Natural killer cell (primary cell): ENCODE results near the gene CREBBP. TPM values are rescaled to one million over a fixed set of nuclear protein-coding genes. Genes with fewer than 3 reads are reported as not detected.
A peak's percentile ranks its signal among the peaks of the same experiment; 100 is the strongest.

Experiments used
- ATAC-seq, 3 donors: fragments of 150-1000 bp in 2 of 3; fragments of 200-7000 bp in 1 of 3; cut with Tn5 transposase; 1 replicate in 1 of 3; 2 replicates in 2 of 3; pipeline ENCODE4 v1.10.0; 2021; ENCODE audit warnings: mild to moderate bottlenecking in 2 of 3, moderate library complexity in 2 of 3
- DNase-seq, 2 donors: peaks; one replicate each; pipeline versions ENCODE4 v3.0.0 to v3.0.0-alpha.2; 2013 to 2021; ENCODE audit warnings: mixed read lengths in 1 of 2
- H3K27ac ChIP-seq: one replicate; pipeline ENCODE4 v1.5.1; 2013; ENCODE audit warnings: mild to moderate bottlenecking, low read length
- H3K27me3 ChIP-seq: one replicate; pipeline ENCODE4 v1.6.1; 2013; ENCODE audit warnings: low read length; ENCODE audit not compliant: control insufficient read depth, insufficient read depth
- H3K36me3 ChIP-seq: one replicate; pipeline ENCODE4 v1.6.1; 2013; ENCODE audit warnings: low read length; ENCODE audit not compliant: control insufficient read depth, insufficient read depth
- H3K4me1 ChIP-seq: one replicate; pipeline ENCODE4 v1.6.1; 2013; ENCODE audit warnings: low read length; ENCODE audit not compliant: control insufficient read depth, insufficient read depth
- H3K4me3 ChIP-seq: one replicate; pipeline ENCODE4 v1.5.1; 2013; ENCODE audit warnings: low read length
- H3K9me3 ChIP-seq: one replicate; pipeline ENCODE4 v1.6.1; 2013; ENCODE audit warnings: low read length; ENCODE audit not compliant: control insufficient read depth, insufficient read depth
- H3K27ac Mint-ChIP-seq, 2 donors: one replicate each; pipeline ENCODE4 v1.8.0; 2022; ENCODE audit warnings: mild to moderate bottlenecking in 2 of 2, mixed read lengths in 2 of 2, moderate library complexity in 1 of 2
- H3K27me3 Mint-ChIP-seq, 2 donors: one replicate each; pipeline ENCODE4 v1.8.0; 2022; ENCODE audit warnings: low read depth in 2 of 2, mixed read lengths in 2 of 2
- H3K36me3 Mint-ChIP-seq: one replicate; pipeline ENCODE4 v1.8.0; 2022; ENCODE audit warnings: mixed read lengths
- H3K4me1 Mint-ChIP-seq, 2 donors: one replicate each; pipeline ENCODE4 v1.8.0; 2022; ENCODE audit warnings: mixed read lengths in 2 of 2
- H3K4me3 Mint-ChIP-seq: one replicate; pipeline ENCODE4 v1.8.0; 2022; ENCODE audit warnings: mild to moderate bottlenecking, moderate library complexity, mixed read lengths
- H3K9me3 Mint-ChIP-seq, 2 donors: one replicate each; pipeline ENCODE4 v1.8.0; 2022; ENCODE audit warnings: mixed read lengths in 2 of 2
- WGBS: methylation state at CpG from one replicate; pipeline ENCODE4 v1.1.7; 2013; ENCODE audit warnings: missing lambda C conversion rate; ENCODE audit not compliant: insufficient coverage; 5-methylcytosine and 5-hydroxymethylcytosine counted together
- intact Hi-C: fragments of 100-400 bp; cut with micrococcal nuclease; formaldehyde crosslinking; loops from one replicate; pipeline ENCODE4 v1.14.2; 2022
- total RNA-seq, 4 donors: library from RNA; stranded (reverse); fragments of 120-200 nt in 1 of 4; gene quantifications; one replicate each; pipeline versions ENCODE4 v1.2.3 to v1.2.4, GENCODE V29; 2013 to 2022
- TF ChIP-seq, protein P1 (sequence below): fragments of 200-600 bp; IDR thresholded peaks from one replicate; pipeline ENCODE4 v1.8.0; 2022; ENCODE audit warnings: antibody characterized with exemption

The CREBBP gene
- total RNA-seq, 3 donors from 2014 or later (not counting 1 experiment from before 2014, with no cell fraction given) = 197 to 234 (median 224) TPM

DNA sequence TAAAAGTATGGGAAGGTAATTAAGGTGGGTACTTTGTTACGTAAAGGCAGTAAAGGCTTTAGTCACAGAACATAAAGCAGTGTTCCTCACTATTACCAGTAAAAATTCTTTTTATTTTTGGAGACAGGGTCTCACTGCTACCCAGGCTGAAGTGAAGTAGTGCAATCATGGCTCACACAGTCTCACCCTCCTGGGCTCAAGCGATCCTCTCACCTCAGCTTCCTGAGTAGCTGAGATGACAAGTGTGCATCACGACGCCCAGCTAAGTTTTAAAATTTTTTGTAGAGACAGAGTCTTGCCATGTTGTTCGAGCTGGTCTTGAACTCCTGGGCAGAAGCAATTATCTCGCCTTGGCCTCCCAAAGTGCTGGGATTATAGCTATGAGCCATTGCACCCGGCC is 80.5 kb downstream of the CREBBP start:
- H3K27me3 ChIP-seq = no peaks in the 10 kb centered on the region
- H3K36me3 Mint-ChIP-seq = no peaks in the 10 kb centered on the region
- no peaks in the 10 kb centered on the region for H3K36me3 ChIP-seq
- H3K4me1 Mint-ChIP-seq = peaks cover 81 to 87% of the 10 kb centered on the region in 2 donors
- no peaks in the 10 kb centered on the region for H3K9me3 ChIP-seq
- TF ChIP-seq, protein P1, sequence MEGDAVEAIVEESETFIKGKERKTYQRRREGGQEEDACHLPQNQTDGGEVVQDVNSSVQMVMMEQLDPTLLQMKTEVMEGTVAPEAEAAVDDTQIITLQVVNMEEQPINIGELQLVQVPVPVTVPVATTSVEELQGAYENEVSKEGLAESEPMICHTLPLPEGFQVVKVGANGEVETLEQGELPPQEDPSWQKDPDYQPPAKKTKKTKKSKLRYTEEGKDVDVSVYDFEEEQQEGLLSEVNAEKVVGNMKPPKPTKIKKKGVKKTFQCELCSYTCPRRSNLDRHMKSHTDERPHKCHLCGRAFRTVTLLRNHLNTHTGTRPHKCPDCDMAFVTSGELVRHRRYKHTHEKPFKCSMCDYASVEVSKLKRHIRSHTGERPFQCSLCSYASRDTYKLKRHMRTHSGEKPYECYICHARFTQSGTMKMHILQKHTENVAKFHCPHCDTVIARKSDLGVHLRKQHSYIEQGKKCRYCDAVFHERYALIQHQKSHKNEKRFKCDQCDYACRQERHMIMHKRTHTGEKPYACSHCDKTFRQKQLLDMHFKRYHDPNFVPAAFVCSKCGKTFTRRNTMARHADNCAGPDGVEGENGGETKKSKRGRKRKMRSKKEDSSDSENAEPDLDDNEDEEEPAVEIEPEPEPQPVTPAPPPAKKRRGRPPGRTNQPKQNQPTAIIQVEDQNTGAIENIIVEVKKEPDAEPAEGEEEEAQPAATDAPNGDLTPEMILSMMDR = no peak
- peak overlapping the region in 1 of 2 donors; percentile 6 for H3K27ac Mint-ChIP-seq
- no peaks in the 10 kb centered on the region for H3K9me3 Mint-ChIP-seq
- peaks cover 56% of the 10 kb centered on the region for H3K4me1 ChIP-seq
- ATAC-seq (peak; percentile 38 to 65 (median 57)), DNase-seq (no peak)
- no peak overlapping the region for H3K27ac ChIP-seq
- no peak overlapping the region for H3K4me3 ChIP-seq
- H3K4me3 Mint-ChIP-seq = peak overlapping the region; percentile 57
- intact Hi-C loops = loop anchor here (1.0 to 5.0 kb wide), 2 partner anchors 10 to 72 kb away; no protein-coding TSS in a partner anchor
- H3K27me3 Mint-ChIP-seq = no peaks in the 10 kb centered on the region
- 63% methylated on average over 6 of the region's 7 CpGs for WGBS

DNA sequence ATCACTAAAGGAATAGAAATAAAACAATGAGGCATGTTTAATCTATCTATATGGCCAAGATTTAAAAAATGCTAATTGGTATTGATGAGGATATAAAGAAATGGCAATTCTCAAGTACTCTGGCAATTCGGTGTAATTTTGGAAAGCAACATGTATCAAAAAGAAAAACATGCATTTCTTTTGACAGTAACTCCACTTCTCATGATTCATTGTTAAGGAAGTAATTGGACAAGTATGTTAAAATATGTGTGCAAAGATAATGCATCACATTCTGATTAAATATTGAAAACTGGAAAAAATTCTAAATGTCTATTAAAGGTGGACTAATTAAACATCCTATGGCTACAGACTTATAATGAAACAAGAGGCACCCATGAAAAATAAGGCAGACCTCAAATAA is 81.2 kb downstream of the CREBBP start:
- H3K9me3 ChIP-seq = no peaks in the 10 kb centered on the region
- Mint-ChIP-seq H3K36me3 (no peaks in the 10 kb centered on the region), H3K4me1 (peaks cover 81 to 86% of the 10 kb centered on the region in 2 donors), H3K4me3 (peak overlapping the region; percentile 6), H3K9me3 (no peaks in the 10 kb centered on the region), H3K27ac (no peak overlapping the region), H3K27me3 (no peaks in the 10 kb centered on the region)
- peaks cover 53% of the 10 kb centered on the region for H3K4me1 ChIP-seq
- WGBS = 80% methylated on average over 1 of the region's 1 CpG
- intact Hi-C loops = loop anchor here (2.0 kb wide), 1 partner anchor 19 kb away; no protein-coding TSS in a partner anchor
- no peaks in the 10 kb centered on the region for H3K36me3 ChIP-seq
- no peak for ATAC-seq
- H3K4me3 ChIP-seq = no peak overlapping the region
- H3K27ac ChIP-seq = no peak overlapping the region
- DNase-seq = no peak
- TF ChIP-seq, protein P1 = no peak
- H3K27me3 ChIP-seq = no peaks in the 10 kb centered on the region

DNA sequence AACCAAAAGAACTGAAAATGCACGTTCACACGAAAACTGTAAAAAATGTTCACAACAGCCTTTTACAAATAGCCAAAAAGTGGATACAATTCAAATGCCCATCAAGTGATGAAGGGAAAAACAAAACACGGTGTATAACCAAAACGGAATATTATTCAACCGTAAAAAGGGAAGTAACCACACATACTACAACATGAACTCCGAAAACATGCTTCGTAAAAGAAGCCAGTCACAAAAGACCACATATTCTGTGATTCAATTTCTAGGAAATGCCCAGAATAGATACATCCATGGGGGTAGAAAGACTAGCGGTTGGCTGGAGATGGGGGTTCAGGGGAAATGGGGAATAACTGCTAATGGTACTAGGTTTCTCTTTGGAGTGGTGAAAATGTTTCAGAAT is 81.7 kb downstream of the CREBBP start:
- Mint-ChIP-seq H3K4me3 (no peak overlapping the region), H3K27ac (no peak overlapping the region), H3K9me3 (no peaks in the 10 kb centered on the region), H3K36me3 (no peaks in the 10 kb centered on the region), H3K4me1 (peaks cover 77 to 82% of the 10 kb centered on the region in 2 donors), H3K27me3 (no peaks in the 10 kb centered on the region)
- TF ChIP-seq, protein P1 = no peak
- H3K9me3 ChIP-seq = no peaks in the 10 kb centered on the region
- no peak overlapping the region for H3K4me3 ChIP-seq
- H3K4me1 ChIP-seq = peaks cover 49% of the 10 kb centered on the region
- intact Hi-C loops = loop anchor here (2.0 kb wide), 1 partner anchor 20 kb away; no protein-coding TSS in a partner anchor
- ATAC-seq (no peak), DNase-seq (no peak)
- 84% methylated on average over 6 of the region's 8 CpGs for WGBS
- H3K36me3 ChIP-seq = no peaks in the 10 kb centered on the region
- no peaks in the 10 kb centered on the region for H3K27me3 ChIP-seq
- H3K27ac ChIP-seq = no peak overlapping the region
